ENCODE measurements around the gene CTLA4.

DNA sequence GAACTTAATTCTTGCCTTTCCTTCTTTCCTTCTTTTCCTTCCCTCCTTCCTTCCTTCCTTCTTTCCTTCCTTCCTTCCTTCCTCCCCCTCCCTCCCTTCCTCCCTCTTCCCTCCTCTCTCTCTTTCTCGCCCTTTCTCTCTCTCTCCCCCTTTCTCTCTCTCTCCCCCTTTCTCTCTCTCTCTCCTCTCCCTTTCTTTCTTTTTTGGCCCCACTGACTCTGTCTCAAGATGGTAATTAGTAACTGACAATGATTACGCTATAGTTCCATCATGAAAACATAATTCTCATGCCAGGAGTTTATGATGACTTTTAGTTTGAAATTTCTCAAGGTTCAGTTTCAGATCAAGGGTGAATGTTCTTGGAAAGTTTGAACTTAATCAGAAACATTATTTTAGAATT lies 14.8 kb upstream of the CTLA4 start:
- TF ChIP-seq POLR2A (IDR thresholded peaks at IDR 0.05; ENCODE audit: low read depth, low read length) (no peak), TAF1 (IDR thresholded peaks at IDR 0.05; ENCODE audit: borderline replicate concordance, low read depth, low read length) (no peak)

All from GM12892 (cell line).